SU-DHL-6 (cell line): Measurements from ENCODE around the gene SOX6.

Experiments used
- EZH2phosphoT487 ChIP-seq: fragments of 200-600 bp; sonication (generic), shearing (Covaris generic); conservative IDR thresholded peaks from 2 replicates; pipeline ENCODE4 v1.6.1; 2018; ENCODE audit warnings: mild to moderate bottlenecking, antibody characterized with exemption, low read length, moderate library complexity, mixed read lengths
- TF ChIP-seq, protein P1 (sequence below): fragments of 200-600 bp; sonication (generic); IDR thresholded peaks from one replicate; pipeline ENCODE4 v1.5.1; 2017; ENCODE audit warnings: antibody characterized with exemption, mild to moderate bottlenecking, low read length, moderate library complexity; ENCODE audit not compliant: insufficient read depth, poor library complexity, severe bottlenecking

DNA sequence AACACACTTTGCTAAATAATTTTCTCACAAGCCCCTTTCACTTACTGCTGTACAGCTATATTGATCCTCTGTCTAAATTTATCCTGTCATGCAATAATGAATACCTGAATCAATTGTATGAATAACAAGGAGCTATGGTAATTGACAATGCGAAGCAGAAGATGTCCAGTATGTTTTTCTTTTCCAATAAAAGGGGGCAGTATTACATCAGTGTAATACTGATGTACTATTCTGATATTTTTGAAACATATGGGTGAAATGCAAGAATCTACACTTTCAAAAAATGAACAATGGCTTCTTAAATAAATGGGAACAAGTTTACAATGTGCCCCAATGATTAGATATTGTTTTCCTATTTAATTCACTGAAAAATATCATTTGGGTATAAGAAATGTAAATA lies 315.1 kb downstream of the SOX6 start:
- TF ChIP-seq, protein P1, sequence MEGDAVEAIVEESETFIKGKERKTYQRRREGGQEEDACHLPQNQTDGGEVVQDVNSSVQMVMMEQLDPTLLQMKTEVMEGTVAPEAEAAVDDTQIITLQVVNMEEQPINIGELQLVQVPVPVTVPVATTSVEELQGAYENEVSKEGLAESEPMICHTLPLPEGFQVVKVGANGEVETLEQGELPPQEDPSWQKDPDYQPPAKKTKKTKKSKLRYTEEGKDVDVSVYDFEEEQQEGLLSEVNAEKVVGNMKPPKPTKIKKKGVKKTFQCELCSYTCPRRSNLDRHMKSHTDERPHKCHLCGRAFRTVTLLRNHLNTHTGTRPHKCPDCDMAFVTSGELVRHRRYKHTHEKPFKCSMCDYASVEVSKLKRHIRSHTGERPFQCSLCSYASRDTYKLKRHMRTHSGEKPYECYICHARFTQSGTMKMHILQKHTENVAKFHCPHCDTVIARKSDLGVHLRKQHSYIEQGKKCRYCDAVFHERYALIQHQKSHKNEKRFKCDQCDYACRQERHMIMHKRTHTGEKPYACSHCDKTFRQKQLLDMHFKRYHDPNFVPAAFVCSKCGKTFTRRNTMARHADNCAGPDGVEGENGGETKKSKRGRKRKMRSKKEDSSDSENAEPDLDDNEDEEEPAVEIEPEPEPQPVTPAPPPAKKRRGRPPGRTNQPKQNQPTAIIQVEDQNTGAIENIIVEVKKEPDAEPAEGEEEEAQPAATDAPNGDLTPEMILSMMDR: no peak
- no peak for TF ChIP-seq EZH2phosphoT487
